ENCODE measurements around the gene CSNK1A1.

GRCh38 chr5:149510136-149510535 is 41.1 kb downstream of the CSNK1A1 start:
- TF ChIP-seq ZNF274 (IDR thresholded peaks at IDR 0.05; ENCODE audit: low read depth, low read length): no peak
- TF ChIP-seq YY1 (IDR thresholded peaks at IDR 0.05; ENCODE audit: insufficient read depth, insufficient read length): no peak
- TF ChIP-seq SUZ12 (IDR thresholded peaks at IDR 0.05; ENCODE audit: extremely low read depth, insufficient read depth, insufficient read length): no peak

Measured in NT2/D1 (cell line).